Measurements from ENCODE around the gene UTF1.

The UTF1 gene

GRCh38 chr10:133237241-133237587 lies 7.2 kb downstream of the UTF1 start:
- H3K27ac Mint-ChIP-seq, result no peak overlapping the region
- H3K9me3 Mint-ChIP-seq, result no peaks in the 10 kb centered on the region
- H3K4me1 Mint-ChIP-seq, result no peaks in the 10 kb centered on the region
- no peak for TF ChIP-seq CTCF (IDR thresholded peaks at IDR 0.05; ENCODE audit: unreplicated experiment in 3 of 3)
- H3K27me3 Mint-ChIP-seq (ENCODE audit: low read depth), result peaks cover 90% of the 10 kb centered on the region
- no peaks in the 10 kb centered on the region for H3K36me3 Mint-ChIP-seq (ENCODE audit: low read depth)
- peak overlapping the region in 1 of 3 experiments; percentile 60 for H3K4me3 Mint-ChIP-seq

- Mint-ChIP-seq H3K27me3 (ENCODE audit: low read depth) (peaks cover 89% of the 10 kb centered on the region), H3K9me3 (no peaks in the 10 kb centered on the region), H3K4me3 (peak within 1 kb of the TSS; percentile 27 to 60 (median 50)), H3K36me3 (ENCODE audit: low read depth) (no peaks in the 10 kb centered on the region), H3K4me1 (no peaks in the 10 kb centered on the region), H3K27ac (no peak within 1 kb of the TSS)
- no peak for TF ChIP-seq CTCF (IDR thresholded peaks at IDR 0.05; ENCODE audit: unreplicated experiment in 3 of 3)
Measured at GRCh38 chr10:133237588-133238465, 7.8 kb downstream of the UTF1 start, which contains the start of gene VENTX. VENTX (plus strand) TSS chr10:133237855; CDS start chr10:133237915, 60 bp downstream.

GRCh38 chr10:133238466-133238804 lies 8.4 kb downstream of the UTF1 start:
- H3K4me3 Mint-ChIP-seq, result peak overlapping the region in 2 of 3 experiments; percentile 27 to 50
- no peak overlapping the region for H3K27ac Mint-ChIP-seq
- H3K9me3 Mint-ChIP-seq, result no peaks in the 10 kb centered on the region
- H3K36me3 Mint-ChIP-seq (ENCODE audit: low read depth), result no peaks in the 10 kb centered on the region
- H3K27me3 Mint-ChIP-seq (ENCODE audit: low read depth), result peaks cover 88% of the 10 kb centered on the region
- no peak for TF ChIP-seq CTCF (IDR thresholded peaks at IDR 0.05; ENCODE audit: unreplicated experiment in 3 of 3)
- peaks cover 4% of the 10 kb centered on the region for H3K4me1 Mint-ChIP-seq

- TF ChIP-seq CTCF (IDR thresholded peaks at IDR 0.05; ENCODE audit: unreplicated experiment in 3 of 3), result no peak
- Mint-ChIP-seq H3K4me3 (no peak overlapping the region), H3K27ac (no peak overlapping the region), H3K4me1 (peaks cover 4% of the 10 kb centered on the region), H3K9me3 (no peaks in the 10 kb centered on the region), H3K36me3 (ENCODE audit: low read depth) (no peaks in the 10 kb centered on the region), H3K27me3 (ENCODE audit: low read depth) (peaks cover 81% of the 10 kb centered on the region)
Measured at GRCh38 chr10:133239990-133240389, 10.0 kb downstream of the UTF1 start.

- Mint-ChIP-seq H3K36me3 (ENCODE audit: low read depth) (no peaks in the 10 kb centered on the region), H3K4me1 (peaks cover 4% of the 10 kb centered on the region), H3K4me3 (no peak overlapping the region), H3K27ac (no peak overlapping the region), H3K9me3 (no peaks in the 10 kb centered on the region), H3K27me3 (ENCODE audit: low read depth) (peaks cover 70% of the 10 kb centered on the region)
- no peak for TF ChIP-seq CTCF (IDR thresholded peaks at IDR 0.05; ENCODE audit: unreplicated experiment in 3 of 3)
Measured at GRCh38 chr10:133241501-133242205, 11.6 kb downstream of the UTF1 start.
